ENCODE measurements around the gene APCDD1L. TPM values are rescaled to one million over a fixed set of nuclear protein-coding genes. Genes with fewer than 3 reads are reported as not detected.
"Not testable (repeated sequence)": the region's sequence is repeated elsewhere in the genome, so short reads cannot be mapped to it uniquely, and the experiment has no call there.

APCDD1L gene
- total RNA-seq, 1 donor, result 16.3 TPM

DNA sequence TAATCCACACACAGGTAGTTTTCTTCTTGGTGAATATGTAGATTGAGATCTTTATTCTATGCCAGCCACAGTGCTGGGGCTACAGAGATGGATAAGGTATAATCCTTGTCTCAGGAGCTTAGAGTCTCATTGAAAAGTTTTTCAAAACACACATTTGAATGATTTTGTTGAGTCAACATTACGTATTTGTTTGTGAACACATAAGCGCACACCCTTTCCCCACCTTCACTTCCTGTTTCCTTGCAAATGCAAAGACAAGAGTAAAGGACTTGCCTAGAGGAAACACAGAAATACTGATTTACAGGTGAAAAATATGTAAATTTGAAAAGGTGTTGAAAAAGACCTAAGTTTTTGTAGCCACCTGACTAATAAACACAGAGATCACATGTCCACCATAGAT, 98.4 kb downstream of the APCDD1L start:
- Histone ChIP-seq H3K36me3 (ENCODE audit: insufficient read depth, low read length) (peaks cover 16% of the 10 kb centered on the region), H3K79me2 (ENCODE audit: insufficient read depth, low read length) (peaks cover 76% of the 10 kb centered on the region), H3K27me3 (ENCODE audit: insufficient read depth, low read length) (no peaks in the 10 kb centered on the region), H3K4me1 (ENCODE audit: insufficient read depth, low read length) (peaks cover 8% of the 10 kb centered on the region), H2AFZ (ENCODE audit: low read length) (no peak overlapping the region), H3K9me3 (ENCODE audit: low read depth, low read length) (no peaks in the 10 kb centered on the region), H3K4me3 (ENCODE audit: insufficient read depth, low read length) (no peak overlapping the region), H3K27ac (ENCODE audit: low read depth, low read length) (no peak overlapping the region), H3K4me2 (ENCODE audit: insufficient read depth, low read length) (no peak overlapping the region), H4K20me1 (ENCODE audit: insufficient read depth, low read length) (peaks cover 32% of the 10 kb centered on the region)
- no peak for TF ChIP-seq CTCF (IDR thresholded peaks at IDR 0.05; ENCODE audit: extremely low read depth, low read depth, low read length)
- DNase-seq (ENCODE audit: insufficient read length, low spot score, missing footprints), result no peak

- Histone ChIP-seq H3K27ac (ENCODE audit: low read depth, low read length) (peak overlapping the region; percentile 13), H3K4me1 (ENCODE audit: insufficient read depth, low read length) (peaks cover 8% of the 10 kb centered on the region), H3K9me3 (ENCODE audit: low read depth, low read length) (no peaks in the 10 kb centered on the region), H3K36me3 (ENCODE audit: insufficient read depth, low read length) (peaks cover 12% of the 10 kb centered on the region), H4K20me1 (ENCODE audit: insufficient read depth, low read length) (peaks cover 34% of the 10 kb centered on the region), H3K79me2 (ENCODE audit: insufficient read depth, low read length) (peaks cover 76% of the 10 kb centered on the region), H2AFZ (ENCODE audit: low read length) (no peak overlapping the region), H3K4me2 (ENCODE audit: insufficient read depth, low read length) (no peak overlapping the region), H3K27me3 (ENCODE audit: insufficient read depth, low read length) (no peaks in the 10 kb centered on the region), H3K4me3 (ENCODE audit: insufficient read depth, low read length) (no peak overlapping the region)
- TF ChIP-seq CTCF (IDR thresholded peaks at IDR 0.05; ENCODE audit: extremely low read depth, low read depth, low read length), result no peak
- no peak for DNase-seq (ENCODE audit: insufficient read length, low spot score, missing footprints)
Measured at GRCh38 chr20:58416057-58416456, 99.1 kb downstream of the APCDD1L start.

DNA sequence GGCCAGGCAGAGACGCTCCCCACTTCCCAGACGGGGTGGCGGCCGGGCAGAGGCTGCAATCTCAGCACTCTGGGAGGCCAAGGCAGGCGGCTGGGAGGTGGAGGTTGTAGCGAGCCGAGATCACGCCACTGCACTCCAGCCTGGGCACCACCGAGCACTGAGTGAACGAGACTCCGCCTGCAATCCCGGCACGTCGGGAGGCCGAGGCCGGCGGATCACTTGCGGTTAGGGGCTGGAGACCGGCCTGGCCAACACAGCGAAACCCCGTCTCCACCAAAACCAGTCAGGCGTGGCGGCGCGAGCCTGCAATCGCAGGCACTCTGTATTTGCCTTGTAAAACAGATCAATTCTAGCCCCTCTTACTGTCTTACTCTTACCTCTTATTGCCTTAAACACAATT, 100.4 kb downstream of the APCDD1L start:
- Histone ChIP-seq H4K20me1 (ENCODE audit: insufficient read depth, low read length) (peaks cover 28% of the 10 kb centered on the region), H3K36me3 (ENCODE audit: insufficient read depth, low read length) (peaks cover 12% of the 10 kb centered on the region), H3K79me2 (ENCODE audit: insufficient read depth, low read length) (peaks cover 80% of the 10 kb centered on the region)
- H3K27ac ChIP-seq (ENCODE audit: low read depth, low read length); H3K4me2 ChIP-seq (ENCODE audit: insufficient read depth, low read length); H2AFZ ChIP-seq (ENCODE audit: low read length); H3K9me3 ChIP-seq (ENCODE audit: low read depth, low read length); H3K27me3 ChIP-seq (ENCODE audit: insufficient read depth, low read length); H3K4me3 ChIP-seq (ENCODE audit: insufficient read depth, low read length); DNase-seq (ENCODE audit: insufficient read length, low spot score, missing footprints); H3K4me1 ChIP-seq (ENCODE audit: insufficient read depth, low read length): not testable (repeated sequence)

DNA sequence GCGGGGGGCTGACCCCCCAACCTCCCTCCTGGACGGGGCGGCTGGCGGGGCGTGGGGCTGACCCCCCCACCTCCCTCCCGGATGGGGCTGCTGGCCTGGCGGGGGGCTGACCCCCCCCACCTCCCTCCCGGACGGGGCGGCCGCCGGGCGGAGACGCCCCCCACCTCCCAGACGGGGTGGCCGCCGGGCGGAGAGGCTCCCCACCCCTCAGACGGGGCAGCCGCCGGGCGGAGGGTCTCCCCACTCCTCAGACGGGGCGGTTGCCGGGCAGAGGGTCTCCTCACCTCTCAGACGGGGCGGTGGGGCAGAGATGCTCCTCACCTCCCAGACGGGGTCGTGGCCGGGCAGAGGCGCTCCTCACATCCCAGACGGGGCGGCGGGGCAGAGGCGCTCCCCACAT, 101.0 kb downstream of the APCDD1L start:
- not testable (repeated sequence) for H3K4me1 ChIP-seq (ENCODE audit: insufficient read depth, low read length); H3K27ac ChIP-seq (ENCODE audit: low read depth, low read length); H2AFZ ChIP-seq (ENCODE audit: low read length); H3K9me3 ChIP-seq (ENCODE audit: low read depth, low read length); DNase-seq (ENCODE audit: insufficient read length, low spot score, missing footprints); H3K4me3 ChIP-seq (ENCODE audit: insufficient read depth, low read length); H3K4me2 ChIP-seq (ENCODE audit: insufficient read depth, low read length); H3K27me3 ChIP-seq (ENCODE audit: insufficient read depth, low read length); H3K36me3 ChIP-seq (ENCODE audit: insufficient read depth, low read length)
- peaks cover 28% of the 10 kb centered on the region for H4K20me1 ChIP-seq (ENCODE audit: insufficient read depth, low read length)
- peaks cover 80% of the 10 kb centered on the region for H3K79me2 ChIP-seq (ENCODE audit: insufficient read depth, low read length)

Other genes with a start within 250 kb of the APCDD1L start
- gene RAB22A, start 205.7 kb downstream of the APCDD1L start, total RNA-seq, result 23.9 and 26.2 TPM in 2 replicates
- 12.4 and 14.5 TPM in 2 replicates for gene VAPB, start 126.2 kb downstream of the APCDD1L start, total RNA-seq
- gene STX16, start 135.9 kb upstream of the APCDD1L start, total RNA-seq, result 24.2 and 28.6 TPM in 2 replicates
- 26.8 and 29.7 TPM in 2 replicates for gene NPEPL1, start 177.4 kb upstream of the APCDD1L start, total RNA-seq

Data from osteoblast (primary cell).